ENCODE measurements around the gene ALKBH5.

The ALKBH5 gene

DNA sequence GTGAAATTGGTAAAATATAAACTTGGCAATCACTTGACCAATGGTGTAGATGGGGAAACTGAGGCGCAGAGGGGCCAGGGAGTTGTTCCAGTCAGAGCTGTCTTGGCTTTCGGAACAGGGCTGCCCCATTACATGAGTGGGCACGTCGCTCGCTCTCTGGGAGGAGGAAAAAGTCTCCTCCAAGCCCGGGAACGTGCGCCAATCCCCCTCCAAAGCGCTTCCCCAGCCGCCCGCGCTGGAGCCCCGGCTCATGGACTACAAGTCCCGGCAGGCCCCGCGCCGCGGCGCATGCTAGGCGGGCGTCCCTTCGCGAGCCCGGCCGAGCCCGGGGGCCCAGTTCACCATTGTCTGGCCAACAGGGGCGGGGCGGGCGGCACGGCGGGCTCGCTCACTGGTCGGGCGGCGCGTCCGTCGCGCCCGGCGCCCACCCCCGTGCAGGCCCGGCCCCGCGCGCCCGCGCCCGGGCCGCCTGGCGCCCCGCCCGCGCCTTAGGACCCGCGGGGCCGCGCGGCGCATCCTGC is 41.6 kb downstream of the ALKBH5 start, which contains the start of gene LLGL1:
LLGL1 (plus strand) TSS at position 515 of the 521 bp plus-strand sequence. CDS start 48 bp downstream, outside the sequence.
- DNase-seq, result peak; percentile 88 to 95 (median 92)

DNA sequence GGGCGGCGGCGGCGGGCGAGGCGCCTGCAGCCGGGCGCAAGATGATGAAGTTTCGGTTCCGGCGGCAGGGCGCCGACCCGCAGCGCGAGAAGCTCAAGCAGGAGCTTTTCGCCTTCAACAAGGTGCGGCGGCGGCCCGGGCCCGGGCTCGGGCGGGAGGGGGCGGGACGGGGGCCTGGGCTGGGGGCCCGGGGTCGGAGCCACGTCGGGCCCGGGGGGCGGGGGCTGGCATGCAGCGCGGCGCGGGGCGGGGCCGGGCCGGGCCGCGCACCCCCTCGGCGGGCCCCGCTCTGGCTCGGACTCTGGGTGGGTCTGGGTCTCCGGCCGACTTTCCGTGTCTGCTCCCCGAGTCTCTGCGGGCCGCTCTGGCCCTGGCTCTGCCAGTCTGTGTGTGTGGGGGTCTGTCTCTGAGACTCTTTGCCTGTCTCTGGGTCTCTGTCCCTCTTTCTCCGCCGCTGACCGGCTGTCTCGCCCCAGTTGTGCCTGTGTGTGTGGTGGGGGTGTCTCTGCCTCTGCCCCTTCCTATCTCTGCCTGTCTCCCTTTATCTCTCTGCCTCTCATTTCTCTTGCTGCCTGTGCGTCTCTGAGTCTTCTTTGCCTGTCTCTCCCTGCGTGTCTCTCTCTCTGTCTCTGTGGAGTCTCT is 42.1 kb downstream of the ALKBH5 start:
- peak in 3 of 6 experiments; percentile 19 to 68 (median 47) for DNase-seq

DNA sequence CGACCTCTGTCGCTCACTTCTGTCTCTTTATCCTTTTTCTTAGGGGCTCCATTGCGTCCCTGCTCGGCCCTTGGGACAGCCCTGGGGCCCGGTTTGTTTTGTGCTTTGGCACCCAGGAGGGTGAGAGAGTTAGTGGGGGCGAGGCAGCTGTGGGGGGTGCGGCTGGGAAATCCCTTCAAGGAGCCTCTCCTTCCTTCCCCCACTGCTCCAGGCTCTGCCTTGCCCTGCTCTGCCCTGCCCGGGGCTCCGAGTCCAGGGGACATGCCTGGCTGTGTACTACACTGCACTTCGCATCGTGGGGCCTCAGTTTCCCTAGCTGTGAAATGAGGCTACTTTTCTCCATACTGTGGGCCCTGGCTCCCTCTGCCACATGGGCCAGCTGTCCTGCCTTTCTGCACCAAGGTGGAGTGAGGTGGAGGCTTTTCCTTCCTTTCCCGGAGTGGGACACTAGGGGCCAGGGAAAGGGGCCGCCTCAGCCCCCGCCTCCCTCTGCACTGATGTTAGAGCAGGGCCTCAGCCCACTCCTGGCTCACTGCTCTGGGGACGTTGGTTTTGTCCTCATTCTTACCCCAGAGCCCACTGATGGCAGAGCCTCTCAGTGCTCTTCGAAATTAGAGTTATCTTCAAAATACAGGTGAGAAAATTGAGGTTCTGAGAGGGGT is 42.8 kb downstream of the ALKBH5 start:
- no peak for DNase-seq

GRCh38 chr17:18227635-18228034 is 44.0 kb downstream of the ALKBH5 start:
- DNase-seq, result no peak

DNA sequence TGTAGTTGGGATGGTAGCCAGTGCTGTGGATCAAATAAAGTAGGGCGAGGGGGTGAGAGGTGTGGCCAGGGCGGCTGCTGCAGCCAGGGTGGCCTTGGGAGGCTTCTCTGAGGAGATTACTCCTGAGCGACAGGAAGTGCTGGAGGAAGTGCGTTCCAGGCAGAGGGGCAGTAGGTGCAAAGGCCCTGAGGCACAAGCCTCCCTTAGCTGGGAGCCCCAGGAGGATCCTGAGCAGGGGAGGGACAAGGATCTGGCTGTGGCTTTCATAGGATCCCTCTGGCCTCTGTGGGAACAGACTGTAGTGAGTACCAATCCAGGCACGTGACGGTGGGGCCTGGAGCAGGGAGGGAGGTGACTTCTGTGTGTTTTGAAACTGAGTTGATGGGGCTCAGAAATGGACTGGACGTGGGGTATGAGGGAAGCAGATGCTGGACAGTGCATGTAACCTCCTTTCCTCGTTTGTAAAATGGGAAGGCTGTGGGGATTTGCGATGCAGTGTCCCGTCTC is 44.6 kb downstream of the ALKBH5 start:
- DNase-seq, result no peak

DNA sequence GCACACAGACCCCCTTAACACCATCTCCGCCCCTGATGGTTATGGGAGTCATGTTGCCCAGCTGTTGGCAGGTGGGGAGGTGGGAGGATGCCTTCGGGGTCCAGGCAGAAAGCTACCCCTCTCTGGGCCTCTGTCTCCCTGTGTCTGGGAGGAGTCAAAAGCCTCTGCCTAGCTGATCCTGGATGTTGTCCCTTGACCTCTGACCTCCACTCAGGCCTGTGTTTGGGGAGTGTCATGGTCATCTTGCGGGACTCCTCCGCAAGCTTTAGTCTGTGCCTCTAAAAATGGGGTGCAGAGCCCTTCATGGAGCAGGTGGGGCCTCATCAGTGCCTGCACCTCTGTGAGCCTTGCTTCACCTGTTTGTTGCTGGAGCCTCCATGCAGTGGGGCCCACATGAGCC is 45.6 kb downstream of the ALKBH5 start:
- no peak for DNase-seq

GRCh38 chr17:18229771-18230170 is 46.1 kb downstream of the ALKBH5 start:
- no peak for DNase-seq

- no peak for DNase-seq
These were observed 46.9 kb downstream of the ALKBH5 start for GRCh38 chr17:18230288-18231141.

DNA sequence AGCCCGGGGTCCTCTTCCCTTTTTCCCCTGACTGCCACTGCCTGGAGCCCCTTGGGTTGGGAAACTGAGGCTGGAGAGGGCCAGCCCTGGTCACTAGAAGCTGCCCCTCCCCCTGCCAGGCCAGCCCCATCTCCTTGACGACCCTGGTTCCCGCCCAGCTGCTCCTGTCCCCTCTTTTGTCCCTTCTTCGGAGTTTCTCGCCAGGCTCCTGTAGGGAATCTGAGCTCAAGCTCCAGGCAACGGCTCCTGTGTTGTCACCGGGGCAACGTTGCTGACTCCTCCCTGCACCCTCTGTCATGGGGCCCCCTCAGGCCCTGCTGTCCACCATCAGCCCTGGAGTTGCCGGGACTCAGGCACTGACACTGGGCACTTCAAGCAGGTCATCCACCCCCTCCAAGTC is 47.5 kb downstream of the ALKBH5 start:
- no peak for DNase-seq

DNA sequence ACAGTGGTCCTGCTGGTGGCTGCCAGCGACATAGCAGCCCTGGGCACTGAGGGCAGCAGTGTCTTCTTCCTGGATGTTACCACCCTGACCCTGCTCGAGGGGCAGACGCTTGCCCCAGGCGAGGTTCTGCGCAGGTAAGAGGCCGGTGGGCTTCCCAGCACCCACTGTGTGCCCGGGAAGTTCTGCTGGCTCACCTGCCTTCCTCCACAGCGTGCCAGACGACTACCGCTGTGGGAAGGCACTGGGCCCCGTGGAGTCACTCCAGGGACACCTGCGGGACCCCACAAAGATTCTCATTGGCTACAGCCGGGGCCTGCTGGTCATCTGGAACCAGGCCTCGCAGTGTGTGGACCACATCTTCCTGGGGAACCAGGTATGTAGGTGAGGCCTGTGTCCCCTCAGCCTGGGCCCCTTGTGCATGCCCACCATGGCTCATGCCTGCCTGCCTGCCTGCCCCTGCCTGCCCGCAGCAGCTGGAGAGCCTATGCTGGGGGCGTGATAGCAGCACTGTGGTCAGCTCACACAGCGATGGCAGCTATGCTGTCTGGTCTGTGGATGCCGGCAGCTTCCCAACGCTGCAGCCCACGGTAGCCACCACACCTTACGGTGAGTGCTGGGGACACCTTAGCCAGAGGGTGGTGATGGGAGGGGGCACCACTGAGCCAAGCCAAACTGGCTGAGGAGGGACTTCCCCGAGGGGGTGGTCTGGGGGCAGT is 50.3 kb downstream of the ALKBH5 start:
- DNase-seq, result no peak

- no peak for DNase-seq
These were observed 51.3 kb downstream of the ALKBH5 start for GRCh38 chr17:18234853-18235380.

DNA sequence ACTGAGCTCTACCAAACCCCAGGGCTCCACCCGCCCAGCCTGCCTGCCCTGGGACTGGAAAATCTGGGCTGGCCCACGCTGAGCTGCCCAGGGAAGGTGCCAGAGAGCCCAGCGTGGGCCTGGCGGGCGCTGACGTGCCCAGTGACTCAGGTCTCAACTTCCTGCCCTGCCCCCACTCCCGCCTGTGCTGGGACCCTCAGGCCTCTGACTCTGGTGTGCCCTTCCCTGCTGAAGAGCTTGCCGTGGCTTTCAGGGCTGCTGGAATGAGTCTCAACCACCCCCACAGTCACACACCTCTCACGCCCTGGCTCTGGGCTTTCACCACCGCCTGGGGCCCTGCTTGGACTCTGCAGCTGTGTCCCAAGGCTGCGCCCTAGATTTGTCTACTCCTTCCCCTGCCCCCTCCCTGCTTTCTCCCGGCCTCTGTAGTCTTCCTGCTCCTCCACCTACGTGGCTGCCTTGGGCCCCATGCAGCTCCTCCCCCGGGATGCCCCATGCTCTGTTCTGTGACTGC is 52.2 kb downstream of the ALKBH5 start:
- no peak for DNase-seq

- no peak for DNase-seq
These were observed 52.9 kb downstream of the ALKBH5 start for GRCh38 chr17:18236494-18236893.

DNA sequence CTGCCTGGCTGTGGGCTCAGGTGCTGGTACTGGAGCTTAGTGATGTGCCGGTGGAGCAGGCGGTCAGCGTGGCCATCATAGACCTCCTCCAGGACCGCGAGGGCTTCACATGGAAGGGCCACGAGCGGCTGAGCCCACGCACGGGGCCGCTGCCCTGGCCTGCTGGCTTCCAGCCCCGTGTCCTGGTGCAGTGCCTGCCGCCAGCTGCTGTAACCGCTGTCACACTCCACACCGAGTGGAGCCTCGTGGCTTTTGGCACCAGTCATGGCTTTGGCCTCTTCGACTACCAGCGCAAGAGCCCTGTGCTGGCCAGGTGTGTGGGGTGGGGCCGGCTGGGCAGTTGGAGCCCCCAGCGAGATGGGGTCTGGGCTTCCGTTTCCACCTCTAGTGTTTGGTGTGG is 53.8 kb downstream of the ALKBH5 start:
- no peak for DNase-seq

DNA sequence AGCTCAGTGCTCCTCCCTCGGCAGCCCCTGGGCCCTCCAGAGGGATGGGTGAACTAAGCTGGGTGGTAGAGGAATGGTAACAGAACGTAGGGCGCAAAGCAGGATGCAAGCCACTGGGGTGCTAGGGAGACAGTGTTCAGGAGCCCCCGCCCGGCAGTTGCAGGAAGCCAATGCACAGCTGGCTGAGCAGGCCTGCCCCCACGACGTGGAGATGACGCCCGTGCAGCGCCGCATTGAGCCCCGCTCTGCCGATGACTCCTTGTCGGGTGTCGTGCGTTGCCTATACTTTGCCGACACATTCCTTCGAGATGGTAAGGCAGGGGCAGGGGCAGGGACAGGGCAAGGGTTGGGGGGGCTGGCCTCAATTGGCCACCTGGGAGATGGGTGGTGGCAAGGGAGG is 54.7 kb downstream of the ALKBH5 start:
- no peak for DNase-seq

DNA sequence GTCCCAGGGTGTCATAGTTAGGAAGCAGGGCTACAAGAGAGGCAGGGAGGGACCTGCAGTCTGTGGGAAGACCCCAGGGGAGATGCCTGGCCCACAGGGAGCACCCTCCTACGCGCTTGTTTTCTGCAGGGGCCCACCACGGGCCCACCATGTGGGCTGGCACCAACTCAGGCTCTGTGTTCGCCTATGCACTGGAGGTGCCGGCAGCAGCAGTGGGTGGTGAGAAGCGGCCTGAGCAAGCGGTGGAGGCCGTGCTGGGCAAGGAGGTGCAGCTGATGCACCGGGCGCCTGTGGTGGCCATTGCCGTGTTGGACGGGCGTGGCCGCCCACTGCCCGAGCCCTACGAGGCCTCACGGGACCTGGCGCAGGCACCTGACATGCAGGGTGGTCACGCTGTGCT is 56.8 kb downstream of the ALKBH5 start:
- no peak for DNase-seq

DNA sequence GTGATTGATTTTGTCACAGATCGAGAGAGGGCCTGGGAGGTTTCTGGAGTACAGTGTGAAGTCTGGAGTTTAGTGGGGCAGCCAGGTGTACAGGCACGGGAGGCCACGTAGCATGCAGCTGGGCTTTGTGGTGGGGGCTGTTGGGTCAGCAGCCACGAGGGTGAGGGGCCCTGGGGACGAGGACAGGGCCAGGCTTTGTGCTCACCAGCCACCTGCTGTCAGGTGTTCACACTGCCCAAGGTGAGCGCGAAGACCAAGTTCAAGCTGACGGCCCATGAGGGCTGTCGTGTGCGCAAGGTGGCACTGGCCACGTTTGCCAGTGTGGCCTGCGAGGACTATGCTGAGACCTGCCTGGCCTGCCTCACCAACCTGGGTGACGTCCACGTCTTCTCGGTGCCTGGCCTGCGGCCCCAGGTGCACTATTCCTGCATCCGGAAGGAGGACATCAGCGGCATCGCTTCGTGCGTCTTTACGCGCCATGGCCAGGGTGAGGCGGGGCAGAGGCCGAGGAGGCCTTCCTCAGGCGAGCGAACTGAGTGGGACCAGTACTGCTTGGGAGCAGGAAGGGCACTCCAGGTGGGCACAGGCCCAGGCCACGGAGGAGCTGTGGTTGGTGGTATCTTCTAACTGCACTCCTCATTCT is 57.7 kb downstream of the ALKBH5 start:
- no peak for DNase-seq

DNA sequence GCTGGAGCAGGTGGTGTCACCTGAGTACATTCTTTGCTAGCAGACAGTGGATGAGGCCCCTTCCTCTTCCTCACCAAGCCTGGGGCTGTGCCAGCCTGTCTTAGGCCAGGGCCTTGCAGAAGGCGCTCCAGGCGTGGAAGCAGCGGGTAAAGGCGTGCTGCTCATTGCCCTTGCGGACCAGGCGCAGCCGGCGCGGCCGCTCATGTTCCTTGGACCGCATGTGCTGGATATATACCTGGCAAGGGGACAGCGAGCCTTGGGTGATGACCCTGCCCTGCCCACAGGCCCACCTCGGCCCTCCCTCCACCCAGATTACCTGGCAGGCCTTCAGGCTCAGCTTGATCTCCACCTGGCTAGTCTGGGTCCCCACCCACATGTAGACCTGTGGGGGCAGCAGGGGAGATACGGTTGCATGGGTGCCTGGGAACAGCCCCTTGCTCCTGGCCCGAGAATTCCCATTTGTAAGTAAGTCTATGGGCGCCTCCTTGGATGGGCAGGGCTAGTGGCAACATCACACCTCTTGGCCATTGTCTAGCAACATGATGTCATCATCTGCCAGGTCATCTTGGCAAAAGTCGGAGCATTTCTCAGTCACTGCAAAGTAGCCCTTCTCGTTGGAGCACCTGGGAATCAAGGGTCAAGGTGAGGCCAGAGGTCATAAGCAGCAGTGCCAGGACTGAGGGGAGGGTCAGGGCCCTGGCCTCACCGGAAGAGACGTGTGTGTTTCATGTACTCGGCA is 61.6 kb downstream of the ALKBH5 start:
- no peak for DNase-seq

- DNase-seq, result no peak
These were observed 62.6 kb downstream of the ALKBH5 start for GRCh38 chr17:18246109-18246725.

DNA sequence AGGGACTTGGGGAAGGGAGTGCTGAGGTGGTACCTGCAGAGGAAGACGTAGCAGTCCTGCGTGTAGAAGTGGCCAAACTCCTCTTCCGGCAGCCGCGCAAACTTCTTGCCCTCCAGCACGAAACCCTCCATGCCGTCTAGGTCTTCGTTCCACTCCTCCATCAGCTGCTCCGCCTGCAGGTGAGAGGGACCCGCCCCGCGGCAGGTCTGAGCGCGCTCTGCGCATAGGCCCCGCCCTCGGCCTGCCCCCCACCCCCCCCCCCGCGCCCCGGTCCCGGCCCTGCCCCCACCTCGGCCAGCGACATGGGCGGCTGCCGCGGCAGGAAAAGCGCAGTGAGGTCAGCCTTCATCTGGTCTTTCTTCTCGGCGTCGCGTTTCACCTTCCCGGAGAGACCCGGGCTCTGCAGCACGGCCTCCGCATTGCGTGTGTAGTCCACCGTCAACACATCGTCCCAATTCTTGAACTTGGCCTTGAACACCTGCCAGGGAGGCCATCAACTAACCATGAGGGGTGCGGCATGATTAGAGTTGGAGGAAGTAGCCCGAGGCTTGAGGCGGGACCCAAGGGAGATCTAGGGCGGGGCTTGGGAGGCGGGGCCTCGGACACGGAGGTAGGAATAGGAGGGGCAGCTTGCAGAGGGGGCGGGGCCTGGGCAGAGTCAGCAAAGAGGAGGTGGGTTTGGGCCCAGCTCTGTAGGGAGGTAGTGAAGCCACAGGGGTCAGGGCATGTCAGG is 63.4 kb downstream of the ALKBH5 start:
- peak in 2 of 6 experiments; percentile 10 to 14 for DNase-seq
